ENCODE results near the gene ZNF664. TPM values are rescaled to one million over a fixed set of nuclear protein-coding genes. Genes with fewer than 3 reads are reported as not detected.

The ZNF664 gene
- polyA plus RNA-seq, 3 donors: 1.5 to 20.9 (median 2.7) TPM

DNA sequence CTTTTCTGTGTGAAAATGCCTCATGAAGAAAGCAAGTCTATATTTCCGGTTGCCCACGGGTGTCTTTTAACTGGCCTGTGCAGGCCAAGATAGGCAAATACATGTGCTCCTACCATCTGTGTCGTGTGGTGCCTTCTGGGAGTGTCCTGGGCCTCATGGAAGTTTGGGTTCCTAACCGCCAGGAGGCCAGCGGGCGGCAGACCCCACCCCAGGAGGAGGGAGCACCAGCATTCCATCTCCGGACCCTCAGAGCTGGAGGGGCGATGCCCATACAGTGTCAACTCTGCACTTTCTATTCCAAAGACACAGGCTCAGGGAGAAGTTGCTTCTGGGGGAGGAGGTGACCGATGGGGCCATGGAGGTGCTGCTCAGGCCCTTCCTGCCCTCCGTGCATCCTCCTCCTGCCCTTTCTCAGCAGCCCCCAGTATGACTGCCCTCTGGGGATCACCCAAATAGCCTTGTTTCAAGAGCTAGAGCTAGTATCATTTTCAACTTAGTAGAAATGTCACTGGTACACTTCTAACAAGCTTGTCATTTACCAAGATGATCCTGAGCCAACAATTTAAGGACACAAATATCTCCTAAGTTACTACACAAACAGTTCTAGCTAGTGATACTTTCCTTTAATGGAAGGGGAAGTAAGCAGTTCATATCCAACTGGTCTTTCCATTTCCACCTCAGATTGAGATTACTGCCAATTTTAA, 18.2 kb upstream of the ZNF664 start:
- 96% methylated on average over 4 of the region's 10 CpGs for WGBS (ENCODE audit: insufficient coverage)
- Mint-ChIP-seq H3K4me3 (no peak overlapping the region), H3K27me3 (ENCODE audit: low read depth in 3 of 3) (no peaks in the 10 kb centered on the region), H3K36me3 (no peaks in the 10 kb centered on the region), H3K27ac (no peak overlapping the region), H3K9me3 (peaks cover 0 to 2% (median 0%) of the 10 kb centered on the region in 7 donors), H3K4me1 (no peaks in the 10 kb centered on the region)
- Histone ChIP-seq H4K20me1 (ENCODE audit: insufficient read depth, low read length) (no peaks in the 10 kb centered on the region), H3K27ac (ENCODE audit: low read depth in 1 of 2, low read length in 2 of 2) (no peak overlapping the region), H3K27me3 (ENCODE audit: control insufficient read depth in 2 of 2, insufficient read depth in 2 of 2, low read length in 2 of 2) (no peaks in the 10 kb centered on the region), H3K79me2 (ENCODE audit: insufficient read depth, low read length) (no peaks in the 10 kb centered on the region), H3K4me1 (ENCODE audit: control insufficient read depth in 1 of 2, insufficient read depth in 2 of 2, low read length in 2 of 2) (no peaks in the 10 kb centered on the region), H3K9me3 (replicated peaks in 1 of 2; ENCODE audit: control insufficient read depth in 1 of 2, insufficient read depth in 1 of 2, low read length in 2 of 2) (no peaks in the 10 kb centered on the region), H3K4me3 (replicated peaks in 1 of 3; ENCODE audit: low read depth in 2 of 3, low read length in 3 of 3) (no peak overlapping the region), H3K9ac (ENCODE audit: insufficient read depth, low read length, poor library complexity, severe bottlenecking) (no peak overlapping the region), H3K36me3 (replicated peaks in 1 of 2; ENCODE audit: control insufficient read depth in 1 of 2, insufficient read depth in 2 of 2, low read length in 2 of 2) (no peaks in the 10 kb centered on the region), H3K4me2 (replicated peaks; ENCODE audit: extremely low read depth, low read length, poor library complexity, severe bottlenecking) (no peak overlapping the region), H2AFZ (ENCODE audit: insufficient read depth, low read depth, low read length, poor library complexity, severe bottlenecking) (no peak overlapping the region)
- TF ChIP-seq, protein P1, sequence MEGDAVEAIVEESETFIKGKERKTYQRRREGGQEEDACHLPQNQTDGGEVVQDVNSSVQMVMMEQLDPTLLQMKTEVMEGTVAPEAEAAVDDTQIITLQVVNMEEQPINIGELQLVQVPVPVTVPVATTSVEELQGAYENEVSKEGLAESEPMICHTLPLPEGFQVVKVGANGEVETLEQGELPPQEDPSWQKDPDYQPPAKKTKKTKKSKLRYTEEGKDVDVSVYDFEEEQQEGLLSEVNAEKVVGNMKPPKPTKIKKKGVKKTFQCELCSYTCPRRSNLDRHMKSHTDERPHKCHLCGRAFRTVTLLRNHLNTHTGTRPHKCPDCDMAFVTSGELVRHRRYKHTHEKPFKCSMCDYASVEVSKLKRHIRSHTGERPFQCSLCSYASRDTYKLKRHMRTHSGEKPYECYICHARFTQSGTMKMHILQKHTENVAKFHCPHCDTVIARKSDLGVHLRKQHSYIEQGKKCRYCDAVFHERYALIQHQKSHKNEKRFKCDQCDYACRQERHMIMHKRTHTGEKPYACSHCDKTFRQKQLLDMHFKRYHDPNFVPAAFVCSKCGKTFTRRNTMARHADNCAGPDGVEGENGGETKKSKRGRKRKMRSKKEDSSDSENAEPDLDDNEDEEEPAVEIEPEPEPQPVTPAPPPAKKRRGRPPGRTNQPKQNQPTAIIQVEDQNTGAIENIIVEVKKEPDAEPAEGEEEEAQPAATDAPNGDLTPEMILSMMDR (IDR thresholded peaks at IDR 0.05): no peak
- intact Hi-C loops (cut with micrococcal nuclease): no loop called here
- no peak for DNase-seq

- no peaks in the 10 kb centered on the region for H3K9me3 ChIP-seq (replicated peaks in 1 of 2; ENCODE audit: control insufficient read depth in 1 of 2, insufficient read depth in 1 of 2, low read length in 2 of 2)
- Mint-ChIP-seq H3K4me3 (no peak overlapping the region), H3K4me1 (no peaks in the 10 kb centered on the region), H3K27ac (no peak overlapping the region), H3K27me3 (ENCODE audit: low read depth in 3 of 3) (no peaks in the 10 kb centered on the region), H3K9me3 (peaks cover 0 to 2% (median 0%) of the 10 kb centered on the region in 7 donors), H3K36me3 (no peaks in the 10 kb centered on the region)
- H3K27ac ChIP-seq (ENCODE audit: low read depth in 1 of 2, low read length in 2 of 2): no peak overlapping the region
- H3K36me3 ChIP-seq (replicated peaks in 1 of 2; ENCODE audit: control insufficient read depth in 1 of 2, insufficient read depth in 2 of 2, low read length in 2 of 2): no peaks in the 10 kb centered on the region
- H4K20me1 ChIP-seq (ENCODE audit: insufficient read depth, low read length): no peaks in the 10 kb centered on the region
- TF ChIP-seq, protein P1 (IDR thresholded peaks at IDR 0.05): no peak
- no peak overlapping the region for H3K4me2 ChIP-seq (replicated peaks; ENCODE audit: extremely low read depth, low read length, poor library complexity, severe bottlenecking)
- H3K79me2 ChIP-seq (ENCODE audit: insufficient read depth, low read length): no peaks in the 10 kb centered on the region
- H2AFZ ChIP-seq (ENCODE audit: insufficient read depth, low read depth, low read length, poor library complexity, severe bottlenecking): no peak overlapping the region
- intact Hi-C loops (cut with micrococcal nuclease): no loop called here
- no peak for DNase-seq
- WGBS (ENCODE audit: insufficient coverage): no CpG with 5 or more reads among the region's 9 CpGs
- H3K4me1 ChIP-seq (ENCODE audit: control insufficient read depth in 1 of 2, insufficient read depth in 2 of 2, low read length in 2 of 2): no peaks in the 10 kb centered on the region
- no peak overlapping the region for H3K9ac ChIP-seq (ENCODE audit: insufficient read depth, low read length, poor library complexity, severe bottlenecking)
- H3K27me3 ChIP-seq (ENCODE audit: control insufficient read depth in 2 of 2, insufficient read depth in 2 of 2, low read length in 2 of 2): no peaks in the 10 kb centered on the region
- H3K4me3 ChIP-seq (replicated peaks in 1 of 3; ENCODE audit: low read depth in 2 of 3, low read length in 3 of 3): no peak overlapping the region
Observed at GRCh38 chr12:123956249-123956648, 16.8 kb upstream of the ZNF664 start.
